DMS53 treated with DMSO at 0.1 percent for 48 hours (cell line): ENCODE data around the gene FNDC8.
"Not testable (repeated sequence)": the region's sequence is repeated elsewhere in the genome, so short reads cannot be mapped to it uniquely, and the experiment has no call there.

ENCODE experiments used
- DNase-seq: peaks from one replicate; lab custom pipeline; 2025; ENCODE audit not compliant: unreplicated experiment; lab: John Stamatoyannopoulos, UW

The FNDC8 gene

DNA sequence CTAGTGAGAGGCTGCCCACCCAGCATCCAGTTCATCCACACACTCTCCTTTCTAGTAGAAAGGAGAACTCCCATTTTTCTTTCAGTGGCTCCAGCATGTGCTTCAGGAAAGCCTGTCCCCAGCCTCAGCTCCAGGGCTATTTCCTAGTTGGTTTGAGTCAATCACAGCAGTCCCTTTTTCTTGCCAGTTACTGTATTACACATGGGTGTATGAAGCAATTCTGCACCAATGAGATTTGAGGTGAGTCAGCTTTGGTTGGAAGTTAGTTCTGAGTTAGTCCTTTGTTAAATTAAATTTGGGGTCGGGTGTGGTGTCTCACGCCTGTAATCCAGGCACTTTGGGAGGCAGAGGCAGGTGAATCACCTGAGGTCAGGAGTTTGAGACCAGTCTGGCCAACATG, 26.5 kb upstream of the FNDC8 start:
- DNase-seq, result no peak

DNA sequence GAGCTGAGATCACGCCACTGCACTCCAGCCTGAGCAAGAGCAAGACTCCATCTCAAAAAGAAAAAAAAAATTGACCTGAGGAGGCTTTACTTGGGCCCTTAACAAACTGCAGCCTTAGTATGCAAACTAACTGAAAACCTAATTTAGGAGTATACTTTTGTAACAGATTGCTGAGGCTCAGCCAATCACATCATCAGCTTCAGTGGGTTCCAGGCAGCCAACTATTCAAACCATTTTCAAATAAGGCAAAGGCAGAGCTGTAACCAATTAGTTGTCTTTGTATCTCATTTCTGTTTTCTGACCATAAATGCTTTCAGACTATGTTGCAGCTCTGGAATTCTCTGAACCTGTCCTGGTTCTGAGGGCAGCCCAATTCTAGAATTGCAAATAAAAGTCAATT, 25.7 kb upstream of the FNDC8 start:
- no peak for DNase-seq

DNA sequence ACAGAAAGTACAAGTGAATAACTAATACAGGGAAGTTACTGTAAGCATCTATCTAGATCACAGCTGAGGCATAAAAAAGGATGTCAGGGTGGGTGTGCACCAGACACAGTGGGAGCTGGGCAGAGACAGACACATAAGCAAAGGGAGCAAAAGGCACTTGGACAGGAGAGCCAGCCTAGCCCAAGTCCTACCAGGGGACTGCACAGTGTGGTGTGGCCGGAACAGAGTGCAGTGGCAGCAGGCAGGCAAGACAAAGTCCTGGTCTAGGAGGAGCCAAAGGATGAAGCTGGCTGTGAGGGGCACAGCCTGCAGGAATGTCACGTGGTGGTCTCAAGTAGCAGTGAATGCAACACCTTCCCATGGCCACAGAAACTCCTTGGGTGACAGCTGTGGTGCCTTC, 23.6 kb upstream of the FNDC8 start:
- no peak for DNase-seq

DNA sequence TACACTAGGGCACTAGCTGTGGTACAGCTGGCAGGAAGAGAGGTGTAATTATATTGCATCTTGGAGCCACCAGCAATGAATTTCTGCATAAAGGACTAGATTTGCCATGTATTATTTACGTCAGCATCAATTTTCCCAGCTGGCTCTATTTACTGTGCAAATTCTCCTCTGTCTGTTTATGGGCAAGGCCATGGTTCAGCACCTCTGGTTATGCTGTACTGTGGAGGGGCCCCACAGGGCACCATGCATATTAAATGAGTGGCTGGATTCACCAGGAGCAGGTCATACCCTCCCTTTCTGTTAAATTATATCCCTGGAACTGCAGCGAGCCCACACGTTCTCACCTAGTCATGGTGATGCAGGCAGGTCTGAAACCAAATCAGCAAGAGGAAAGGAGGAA, 21.5 kb upstream of the FNDC8 start:
- no peak for DNase-seq

DNA sequence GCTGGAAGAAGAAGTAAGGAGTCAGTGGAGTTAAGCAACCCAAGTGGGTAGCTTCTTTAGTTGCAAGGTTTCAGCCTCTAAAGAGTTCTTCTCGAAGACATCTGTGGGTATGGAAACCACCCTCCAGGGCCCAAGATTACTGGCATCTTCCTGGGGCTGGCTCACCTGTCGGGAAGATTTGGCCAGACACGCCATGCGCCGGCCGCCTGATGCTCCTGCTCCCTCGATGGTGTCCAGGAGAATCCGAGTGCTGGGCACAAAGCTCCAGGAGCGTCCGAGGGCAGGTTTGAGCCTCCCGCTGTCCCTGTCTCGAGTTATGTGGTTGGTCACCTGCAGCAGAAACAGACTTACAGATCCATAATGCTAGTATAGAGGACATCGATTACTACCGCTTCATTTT, 20.4 kb upstream of the FNDC8 start:
- no peak for DNase-seq

DNA sequence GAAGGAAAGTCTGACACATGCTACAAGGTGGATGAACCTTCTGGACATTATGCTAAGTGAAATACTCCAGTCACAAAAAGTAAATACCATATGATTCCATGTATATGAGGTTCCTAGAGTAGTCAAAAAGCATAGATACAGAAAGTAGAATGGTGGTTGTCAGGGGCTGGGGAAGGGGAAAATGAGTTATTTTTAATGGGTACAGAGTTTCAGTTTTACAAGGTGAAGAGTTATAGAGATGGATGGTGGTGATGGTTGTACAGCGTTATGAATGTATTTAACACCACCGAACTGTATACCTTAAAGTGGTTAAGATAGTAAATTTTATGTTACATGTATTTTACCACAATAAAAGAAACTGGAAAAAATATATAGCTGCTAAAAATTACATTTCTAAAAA, 19.7 kb upstream of the FNDC8 start:
- no peak for DNase-seq

DNA sequence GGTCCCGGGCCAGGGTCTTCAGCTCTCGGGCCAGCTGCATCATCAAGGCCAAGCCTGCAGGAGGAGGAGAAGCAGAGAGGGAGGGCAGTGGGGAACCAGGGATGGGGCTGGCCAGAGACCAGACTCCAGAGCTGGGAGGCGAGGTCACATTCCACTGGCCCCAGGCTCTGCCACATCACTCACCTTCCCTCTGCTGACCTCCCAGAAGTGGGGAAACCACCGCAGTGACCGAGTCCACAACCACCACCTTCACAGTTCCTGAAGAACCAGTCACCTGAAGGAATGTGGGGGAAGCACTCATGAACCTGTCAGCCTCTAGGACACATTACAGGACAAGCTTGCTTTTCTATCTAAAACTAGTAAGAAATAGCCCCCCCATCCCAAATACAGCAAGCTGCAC, 18.1 kb upstream of the FNDC8 start:
- no peak for DNase-seq

DNA sequence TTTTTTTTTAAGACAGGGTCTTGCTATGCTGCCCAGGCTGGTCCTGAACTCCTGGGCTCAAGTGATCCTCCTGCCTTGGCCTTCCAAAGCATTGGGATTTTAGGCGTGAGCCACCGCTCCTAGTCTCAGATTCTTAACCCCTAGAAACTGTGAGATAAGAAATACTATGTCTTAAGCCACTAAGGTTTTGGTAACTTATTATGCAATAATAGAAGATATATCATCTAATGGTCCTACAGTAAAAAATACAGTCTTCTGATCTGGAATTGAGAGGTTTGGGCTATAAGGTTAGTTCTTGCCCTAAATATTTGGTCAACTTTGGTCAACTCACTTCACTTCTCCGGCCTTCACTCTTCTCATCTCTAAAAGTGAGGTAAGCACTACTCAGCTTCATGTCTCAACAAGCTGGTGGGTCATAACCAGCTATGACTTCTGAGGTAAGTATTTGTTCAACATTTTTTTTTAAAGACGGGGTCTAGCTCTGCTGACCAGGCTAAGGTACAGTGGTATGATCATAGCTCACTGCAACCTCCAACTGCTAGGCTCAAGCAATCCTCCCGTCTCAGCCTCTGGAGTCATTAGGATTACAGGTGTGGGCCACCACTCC, 16.5 kb upstream of the FNDC8 start:
- no peak for DNase-seq

DNA sequence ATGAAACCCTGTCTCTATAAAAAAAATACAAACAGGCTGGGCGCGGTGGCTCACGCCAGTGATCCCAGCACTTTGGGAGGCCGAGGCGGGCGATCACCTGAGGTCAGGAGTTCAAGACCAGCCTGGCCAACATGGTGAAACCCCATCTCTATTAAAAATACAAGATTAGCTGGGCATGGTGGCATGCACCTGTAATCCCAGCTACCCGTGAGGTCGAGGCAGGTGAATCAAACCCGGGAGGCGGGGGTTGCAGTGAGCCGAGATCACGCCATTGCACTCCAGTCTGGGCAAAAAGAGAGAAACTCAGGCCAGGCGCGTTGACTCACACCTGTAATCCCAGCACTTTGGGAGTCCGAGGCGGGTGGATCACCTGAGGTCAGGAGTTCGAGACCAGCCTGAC, 10.6 kb upstream of the FNDC8 start:
- not testable (repeated sequence) for DNase-seq

DNA sequence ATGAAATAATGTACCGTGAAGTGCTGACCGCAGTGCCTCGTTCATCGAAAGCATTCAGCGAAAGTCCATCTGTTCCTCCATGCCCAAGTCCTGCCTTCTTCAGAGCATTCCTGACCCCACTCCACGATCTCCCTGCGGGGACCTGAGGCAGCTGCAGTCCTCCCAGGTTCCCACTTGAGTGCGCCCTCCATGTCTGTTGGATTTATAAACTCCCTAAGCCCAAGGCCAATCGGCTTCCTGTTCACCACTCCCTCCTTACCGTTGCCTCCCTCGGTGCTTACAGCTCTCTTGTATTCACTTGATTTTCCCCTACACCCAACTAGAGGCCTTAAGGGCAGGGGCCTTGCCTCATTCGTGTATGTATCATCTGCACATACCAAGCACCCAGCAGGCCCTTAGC, 4.6 kb upstream of the FNDC8 start:
- no peak for DNase-seq

DNA sequence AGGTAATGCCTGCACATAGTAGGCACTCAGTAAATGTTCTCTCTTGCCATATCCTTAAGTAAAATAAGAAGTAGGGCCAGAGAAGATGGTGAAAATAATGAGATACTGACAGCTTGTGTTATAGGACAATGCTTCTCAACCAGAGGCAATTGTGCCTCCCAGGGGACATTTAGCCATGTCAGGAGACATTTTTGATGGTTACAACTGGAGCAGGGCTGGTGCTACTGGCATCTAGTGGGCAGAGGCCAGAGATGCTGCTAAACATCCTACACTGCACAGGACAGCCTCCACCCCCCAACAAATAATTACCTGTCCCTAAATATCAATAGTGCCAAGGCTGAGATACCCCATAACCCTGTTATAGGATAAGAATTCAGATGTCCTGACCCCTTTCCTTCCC, 3.4 kb upstream of the FNDC8 start:
- no peak for DNase-seq

DNA sequence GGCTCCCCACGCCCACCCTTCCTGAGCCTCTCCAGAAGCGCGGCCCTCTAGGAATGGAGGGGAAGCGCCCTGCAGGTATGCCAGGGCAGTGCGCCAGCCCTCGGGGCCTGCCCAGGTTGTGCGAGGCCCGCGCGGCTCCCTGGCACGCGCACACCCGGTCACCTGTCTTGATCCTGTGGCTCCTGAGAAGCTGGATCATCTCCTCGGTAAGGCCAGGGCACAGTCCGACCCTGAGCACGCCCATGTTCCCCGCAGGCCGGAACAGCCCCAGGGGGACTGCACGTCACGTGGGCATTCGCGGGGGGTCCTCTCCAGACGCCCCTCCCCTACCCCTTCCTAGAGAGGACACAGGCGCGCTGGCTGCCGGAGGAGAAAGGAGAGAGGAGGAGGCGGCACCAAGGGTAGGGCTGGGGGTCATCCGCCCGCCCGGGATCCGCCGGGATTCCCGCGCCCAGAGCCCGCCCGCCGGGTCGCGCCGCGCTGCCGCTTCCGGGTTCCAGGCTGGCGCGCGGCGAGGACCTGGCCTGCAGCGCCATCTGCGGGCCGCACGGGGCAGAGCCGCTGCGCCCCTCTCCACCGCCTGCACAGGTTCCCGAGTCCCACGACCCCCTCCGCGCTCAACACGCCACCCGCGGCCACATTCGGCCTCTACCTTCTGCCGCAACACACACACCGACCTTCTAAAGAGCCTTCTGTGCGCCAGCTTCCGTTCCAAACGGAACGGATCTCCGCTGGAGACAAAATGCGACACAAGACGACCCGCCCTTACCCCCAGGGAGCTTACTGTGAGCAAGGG, 1.8 kb upstream of the FNDC8 start, which contains the start of gene RAD51D:
Gene RAD51D, minus strand, starts transcription at position 491 of the 796 bp plus-strand sequence. Its CDS starts 247 bp downstream, at position 244.
- peak; percentile 42 for DNase-seq

DNA sequence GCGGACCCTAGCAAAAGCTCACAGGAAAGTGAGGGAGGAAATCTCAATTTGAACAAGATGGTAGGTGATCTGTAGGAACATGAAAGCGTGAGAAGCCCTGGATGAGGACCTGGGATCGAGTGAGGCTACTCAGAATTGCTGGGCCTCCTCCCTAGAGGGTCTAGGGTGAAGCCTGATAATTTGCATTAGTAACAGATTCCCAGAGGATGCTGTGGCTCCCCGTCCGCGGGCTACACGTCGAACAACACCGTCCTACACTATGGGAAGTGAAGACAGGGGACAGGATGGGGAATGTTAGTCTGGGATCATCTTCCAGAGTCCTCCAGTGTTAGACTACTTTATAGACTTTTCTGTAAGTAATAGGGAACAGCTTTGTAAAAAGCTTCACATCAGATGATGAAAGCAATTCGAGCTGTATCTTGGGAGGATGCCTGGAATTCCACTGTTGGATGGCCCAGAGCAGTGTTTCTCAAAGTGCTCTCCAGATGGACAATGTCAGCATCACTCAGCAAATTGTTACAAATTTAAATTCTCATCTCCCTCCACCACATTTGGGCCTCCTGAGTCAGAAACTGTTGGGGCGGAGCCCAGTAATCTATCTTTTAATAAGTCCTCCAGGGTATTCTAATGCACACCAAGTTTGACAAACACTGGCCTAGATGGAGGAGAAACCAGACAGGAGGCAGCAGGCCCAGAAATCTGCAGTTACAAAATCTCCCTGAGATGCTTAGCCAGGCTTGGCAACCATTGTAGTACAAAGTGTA, 6.5 kb downstream of the FNDC8 start:
- DNase-seq, result no peak

DNA sequence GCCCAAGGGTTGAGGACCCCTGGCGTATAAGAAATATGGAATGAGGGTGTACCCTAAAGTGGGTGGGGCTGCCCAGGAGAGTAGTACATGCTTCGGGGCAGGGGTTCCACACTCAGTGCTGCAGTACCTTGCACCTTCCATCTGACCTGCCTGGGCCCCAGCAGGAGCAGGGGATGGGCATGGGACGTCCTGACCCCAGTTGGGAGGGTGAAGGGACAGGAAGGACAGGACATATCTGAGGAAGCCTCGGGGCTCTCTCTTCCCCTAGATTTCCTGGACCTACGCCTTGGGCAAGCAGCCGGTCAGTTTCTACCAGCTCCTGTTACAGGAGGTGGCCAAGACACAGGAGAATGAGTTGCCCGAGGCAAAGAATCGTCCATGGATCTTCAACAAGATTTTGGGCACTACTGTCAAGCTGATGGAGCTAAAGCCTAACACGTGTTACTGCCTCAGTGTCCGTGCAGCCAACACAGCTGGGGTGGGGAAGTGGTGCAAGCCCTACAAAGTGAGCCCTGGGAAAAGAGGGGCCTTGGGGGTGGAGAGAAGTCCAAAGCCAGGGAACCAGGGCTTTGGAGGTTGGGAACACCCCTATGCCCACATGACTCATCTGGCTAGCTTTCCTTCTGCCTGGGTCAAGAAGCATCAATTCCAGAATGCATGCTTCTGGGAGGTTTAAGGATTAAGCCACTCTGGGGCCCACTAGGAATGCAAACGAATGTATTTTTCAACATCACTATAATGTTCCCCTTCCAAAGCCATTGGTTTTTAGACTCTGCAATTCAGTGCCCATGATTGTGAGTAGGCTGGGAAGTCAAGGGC, 7.9 kb downstream of the FNDC8 start:
- DNase-seq, result no peak

DNA sequence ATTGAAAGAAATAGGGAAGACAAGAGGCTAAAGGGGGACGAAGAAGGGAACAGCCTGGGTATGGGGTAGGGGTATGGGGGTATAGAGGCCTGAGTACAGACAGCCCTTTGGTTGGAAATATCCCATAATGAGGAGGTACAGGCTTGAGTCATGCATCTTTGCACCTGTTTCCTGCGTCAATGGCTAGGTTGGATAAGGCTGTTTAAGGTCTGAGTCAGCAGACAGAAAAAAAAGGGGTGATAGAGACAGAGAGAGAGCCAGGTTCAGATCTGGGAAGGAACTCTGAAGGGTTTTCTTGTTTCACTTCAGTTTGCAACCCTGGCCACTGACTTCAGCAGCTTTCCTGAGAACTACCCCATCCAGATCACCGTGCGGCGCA, 8.5 kb downstream of the FNDC8 start:
- no peak for DNase-seq

DNA sequence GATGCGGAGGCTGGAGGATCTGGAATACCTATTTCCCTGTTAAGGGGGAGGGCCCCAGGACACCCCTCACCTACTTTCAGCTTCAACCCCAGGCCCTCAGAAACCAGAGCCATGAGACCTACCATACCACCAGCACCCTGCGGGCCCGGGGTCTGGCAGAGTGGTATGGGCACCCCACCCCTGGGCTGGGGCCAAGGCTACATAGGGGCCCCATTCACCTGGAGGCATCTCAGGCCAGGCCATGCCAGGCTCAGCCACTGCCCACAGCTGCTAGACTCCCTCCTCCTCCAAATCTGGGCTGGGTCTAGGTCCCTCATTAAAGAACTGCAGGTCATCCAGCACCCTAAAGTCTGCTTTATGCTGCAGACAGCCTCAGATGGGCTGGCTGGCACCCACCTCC, 9.0 kb downstream of the FNDC8 start:
- DNase-seq, result no peak

DNA sequence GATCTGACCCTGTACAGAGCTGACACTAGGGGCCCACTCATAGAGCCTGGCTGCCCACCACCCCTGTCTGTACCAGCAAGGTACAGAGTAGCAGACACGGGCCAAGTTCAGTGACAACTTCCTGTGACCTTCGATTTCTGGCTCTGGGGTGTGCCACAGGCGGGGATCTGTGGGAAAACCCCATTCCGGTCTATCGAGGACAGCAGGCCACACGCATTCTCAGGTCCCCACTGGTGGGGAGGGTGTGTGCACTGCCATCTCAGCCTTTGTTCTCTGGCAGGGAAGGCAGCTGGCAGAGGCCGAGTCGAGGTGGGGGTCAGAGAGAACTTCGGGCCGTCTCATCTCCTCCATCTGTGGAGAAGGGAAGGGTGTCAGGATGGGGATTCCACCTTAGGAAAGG, 10.7 kb downstream of the FNDC8 start:
- DNase-seq, result no peak

DNA sequence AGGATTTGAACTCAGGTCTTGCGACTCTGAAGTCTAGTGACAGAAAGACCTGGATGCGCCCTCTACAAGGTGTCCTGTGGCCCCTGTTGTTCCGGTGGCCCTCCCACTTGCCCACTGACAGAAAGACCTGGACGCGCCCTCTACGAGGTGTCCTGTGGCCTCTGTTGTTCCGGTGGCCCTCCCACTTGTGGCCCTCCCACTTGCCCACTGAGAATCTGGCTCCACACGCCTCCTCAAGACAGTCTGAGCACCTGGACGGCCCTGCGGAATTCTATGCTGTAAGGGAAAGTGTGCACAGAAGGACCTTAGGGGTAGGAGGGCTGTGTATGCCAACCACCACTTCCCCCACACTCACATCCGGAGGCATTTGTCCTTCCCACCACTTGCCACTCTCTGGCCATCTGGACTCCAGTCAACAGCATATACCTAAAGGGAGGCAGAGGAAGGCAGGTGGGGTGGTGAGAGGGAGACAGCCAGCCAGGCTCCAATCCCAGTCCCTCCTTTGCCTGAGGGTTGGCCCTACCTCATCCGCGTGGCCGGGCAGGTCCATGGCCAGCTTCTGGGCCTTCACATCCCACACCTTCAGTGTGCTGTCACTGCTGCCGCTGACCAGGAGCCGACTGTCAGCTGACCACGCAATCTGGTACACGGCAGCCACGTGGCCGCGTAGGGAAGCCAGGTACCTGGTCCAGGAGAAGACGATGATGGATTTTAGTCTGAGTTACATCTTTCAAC, 11.6 kb downstream of the FNDC8 start:
- DNase-seq, result no peak

DNA sequence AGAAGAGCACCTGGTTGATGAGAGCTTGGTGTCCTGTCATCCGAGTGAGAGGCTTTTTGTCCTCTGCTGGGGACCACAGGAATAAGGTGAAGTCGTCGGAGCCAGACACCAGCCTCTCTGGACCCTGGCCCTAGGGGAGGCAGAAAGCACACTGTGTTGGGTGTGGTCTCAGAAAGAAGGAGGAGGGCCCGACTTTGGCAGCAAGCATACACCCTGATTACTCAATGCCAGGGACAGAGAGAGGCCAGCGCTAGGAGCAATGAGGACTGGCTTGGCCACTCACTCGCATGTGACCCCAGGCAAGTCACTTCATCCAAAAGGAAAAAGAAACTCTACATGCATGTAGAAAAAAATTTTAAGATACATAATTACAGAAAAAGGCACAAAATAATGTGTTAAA, 13.9 kb downstream of the FNDC8 start:
- DNase-seq, result no peak

DNA sequence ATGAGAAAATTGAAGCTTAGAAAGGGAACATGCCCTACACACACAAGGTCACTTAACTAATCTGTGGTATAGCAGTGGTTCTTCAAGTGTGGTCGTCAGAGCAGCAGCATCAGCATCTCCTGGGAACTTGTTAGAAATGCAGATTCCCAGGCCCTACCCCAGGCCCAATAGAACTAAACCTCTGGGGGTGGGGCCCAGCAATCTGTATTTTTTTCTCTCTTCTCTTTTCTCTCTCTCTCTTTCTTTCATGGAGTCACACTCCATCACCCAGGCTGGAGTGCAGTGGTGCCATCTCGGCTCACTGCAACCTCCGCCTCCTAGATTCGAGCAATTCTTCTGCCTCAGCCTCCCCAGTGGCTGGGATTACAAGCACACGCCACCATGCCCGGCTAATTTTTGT, 16.8 kb downstream of the FNDC8 start:
- no peak for DNase-seq
